WERI-Rb-1 (cell line): ENCODE results near the gene RAB11A.

ENCODE experiments used
- DNase-seq: peaks from one replicate; pipeline ENCODE4 v3.0.0-alpha.2; 2020
- H3K27ac ChIP-seq: fragments of 250-450 bp; sonication (Bioruptor Pico); 2 replicates; pipeline ENCODE4 v1.5.1; 2020; ENCODE audit warnings: mild to moderate bottlenecking, moderate library complexity
- H3K27me3 ChIP-seq: fragments of 250-450 bp; sonication (Bioruptor Pico); 2 replicates; pipeline ENCODE4 v1.5.1; 2021; ENCODE audit warnings: mild to moderate bottlenecking, low read depth, moderate library complexity; ENCODE audit not compliant: insufficient read depth, severe bottlenecking
- H3K36me3 ChIP-seq: fragments of 250-450 bp; sonication (Bioruptor Pico); 2 replicates; pipeline ENCODE4 v1.5.1; 2020; ENCODE audit warnings: mild to moderate bottlenecking, moderate library complexity
- H3K4me3 ChIP-seq: 2 replicates; pipeline ENCODE4 v1.5.1; 2011; ENCODE audit warnings: low read depth, mild to moderate bottlenecking, control low read depth, low read length
- H3K9me3 ChIP-seq: fragments of 250-450 bp; sonication (Bioruptor Pico); 2 replicates; pipeline ENCODE4 v1.5.1; 2021; ENCODE audit warnings: mild to moderate bottlenecking, moderate library complexity; ENCODE audit not compliant: severe bottlenecking
- CTCF ChIP-seq: IDR thresholded peaks from 2 replicates; pipeline ENCODE4 v1.5.1; 2011; ENCODE audit warnings: low read depth, mild to moderate bottlenecking, control low read depth, inconsistent platforms, low read length

Gene RAB11A

GRCh38 chr15:65901336-65901735 lies 32.0 kb downstream of the RAB11A start:
- H3K4me3 ChIP-seq = no peak overlapping the region
- no peak overlapping the region for H3K27ac ChIP-seq
- H3K27me3 ChIP-seq = no peaks in the 10 kb centered on the region
- H3K9me3 ChIP-seq = no peaks in the 10 kb centered on the region
- TF ChIP-seq CTCF = no peak
- peaks cover 7% of the 10 kb centered on the region for H3K36me3 ChIP-seq
- no peak for DNase-seq

DNA sequence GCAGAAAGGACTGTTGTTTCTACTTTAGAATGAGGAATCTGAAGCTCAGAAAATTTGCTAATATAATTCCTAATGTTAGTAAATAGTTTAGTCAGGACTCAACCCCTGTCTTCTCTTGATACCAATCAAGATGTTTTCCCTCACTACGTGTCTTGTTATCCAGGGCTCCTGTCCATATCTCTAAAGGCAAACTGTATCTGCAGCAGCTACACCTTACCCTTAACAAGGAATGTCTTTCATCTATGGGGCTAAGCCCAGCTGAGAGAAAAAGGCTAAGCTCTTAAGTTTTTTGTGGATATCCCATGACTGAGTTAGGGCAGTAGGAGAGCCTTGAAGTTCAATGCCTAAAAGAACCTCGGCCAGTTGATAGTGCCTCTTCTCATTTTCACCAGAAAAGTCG lies 32.5 kb downstream of the RAB11A start:
- TF ChIP-seq CTCF = no peak
- Histone ChIP-seq H3K27ac (no peak overlapping the region), H3K9me3 (no peaks in the 10 kb centered on the region), H3K4me3 (no peak overlapping the region), H3K36me3 (peaks cover 7% of the 10 kb centered on the region), H3K27me3 (no peaks in the 10 kb centered on the region)
- DNase-seq = no peak

DNA sequence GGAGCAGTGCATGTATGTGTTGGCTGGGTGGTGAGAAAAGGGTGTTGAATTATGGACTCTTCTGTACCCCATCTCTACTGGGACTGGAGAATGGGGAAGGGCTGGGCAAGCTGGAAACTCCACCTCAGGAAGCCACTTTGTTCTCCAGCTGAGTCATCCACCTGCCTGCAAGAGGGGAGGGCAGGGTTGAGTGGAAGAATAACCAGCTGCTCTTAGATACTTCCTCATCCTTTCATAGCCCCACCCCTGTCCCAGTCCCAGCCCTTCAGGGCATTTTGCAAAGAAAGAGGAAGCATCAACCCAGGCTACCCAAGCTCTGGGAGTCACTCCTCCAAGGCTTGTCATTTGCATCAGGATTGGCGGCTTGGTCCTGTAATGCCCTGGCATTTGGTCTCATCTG lies 33.1 kb downstream of the RAB11A start:
- Histone ChIP-seq H3K27ac (no peak overlapping the region), H3K9me3 (no peaks in the 10 kb centered on the region), H3K4me3 (no peak overlapping the region), H3K36me3 (peaks cover 7% of the 10 kb centered on the region), H3K27me3 (no peaks in the 10 kb centered on the region)
- no peak for TF ChIP-seq CTCF
- DNase-seq = no peak

GRCh38 chr15:65903296-65904073 lies 34.2 kb downstream of the RAB11A start:
- H3K27me3 ChIP-seq = no peaks in the 10 kb centered on the region
- DNase-seq = no peak
- TF ChIP-seq CTCF = no peak
- H3K36me3 ChIP-seq = peaks cover 7% of the 10 kb centered on the region
- no peak overlapping the region for H3K27ac ChIP-seq
- no peaks in the 10 kb centered on the region for H3K9me3 ChIP-seq
- no peak overlapping the region for H3K4me3 ChIP-seq

- H3K9me3 ChIP-seq = no peaks in the 10 kb centered on the region
- H3K27me3 ChIP-seq = no peaks in the 10 kb centered on the region
- DNase-seq = no peak
- no peak overlapping the region for H3K27ac ChIP-seq
- H3K4me3 ChIP-seq = no peak overlapping the region
- peaks cover 7% of the 10 kb centered on the region for H3K36me3 ChIP-seq
- TF ChIP-seq CTCF = no peak
Measured at GRCh38 chr15:65904301-65904700, 35.0 kb downstream of the RAB11A start.

- Histone ChIP-seq H3K36me3 (peaks cover 7% of the 10 kb centered on the region), H3K27ac (no peak overlapping the region), H3K27me3 (no peaks in the 10 kb centered on the region), H3K9me3 (no peaks in the 10 kb centered on the region), H3K4me3 (no peak overlapping the region)
- no peak for DNase-seq
- TF ChIP-seq CTCF = no peak
Measured at GRCh38 chr15:65906396-65906795, 37.1 kb downstream of the RAB11A start.
